HG02884 (cell line): ENCODE results near the gene MEIOSIN.
"Not testable (repeated sequence)": the region's sequence is repeated elsewhere in the genome, so short reads cannot be mapped to it uniquely, and the experiment has no call there.

Experiments used
- ATAC-seq: cut with Tn5 transposase; IDR thresholded peaks from one replicate; pipeline ENCODE4 v1.9.1; 2021; ENCODE audit warnings: mild to moderate bottlenecking, moderate library complexity; ENCODE audit not compliant: unreplicated experiment

The MEIOSIN gene

DNA sequence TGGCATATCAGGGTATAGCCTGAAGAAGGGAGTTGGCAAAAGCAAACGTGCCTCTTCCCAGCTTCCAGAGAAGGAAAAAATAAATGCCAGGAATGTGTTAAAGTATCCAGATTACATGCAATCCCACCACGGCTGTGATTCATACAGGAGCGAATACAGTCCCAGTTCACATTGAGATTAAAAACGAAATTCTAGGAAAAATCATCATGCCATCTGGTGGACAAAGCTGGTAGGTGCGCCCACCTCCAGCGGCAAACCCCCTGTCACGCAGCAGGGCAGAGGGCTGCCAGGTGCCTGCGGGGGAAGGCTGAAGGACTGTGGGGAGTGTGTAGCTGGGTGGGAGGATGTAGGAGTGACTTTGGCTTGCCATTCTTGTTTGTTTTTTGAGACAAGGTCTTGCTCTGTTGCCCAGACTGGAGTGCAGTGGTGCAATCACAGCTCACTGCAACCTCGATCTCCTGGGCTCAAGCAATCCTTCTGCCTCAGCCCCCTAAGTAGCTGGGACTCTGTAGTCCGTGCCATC, 65.8 kb downstream of the MEIOSIN start:
- ATAC-seq, result no peak

DNA sequence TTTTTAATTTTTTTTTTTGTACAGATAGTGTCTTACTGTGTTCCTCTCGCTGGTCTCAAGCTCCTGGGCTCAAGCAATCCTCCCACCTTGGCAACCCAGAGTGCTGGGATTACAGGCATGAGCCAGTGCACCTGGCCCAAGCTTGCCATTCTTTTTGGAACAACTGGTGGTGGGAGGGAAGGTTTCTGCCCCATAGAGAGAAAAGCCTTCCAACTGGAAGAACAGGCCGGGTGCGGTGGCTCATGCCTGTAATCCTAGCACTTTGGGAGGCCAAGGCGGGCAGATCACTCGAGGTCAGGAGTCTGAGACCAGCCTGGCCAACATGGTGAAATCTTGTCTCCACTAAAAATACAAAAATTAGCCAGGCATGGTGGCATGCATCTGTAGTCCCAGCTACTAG, 66.3 kb downstream of the MEIOSIN start:
- not testable (repeated sequence) for ATAC-seq

DNA sequence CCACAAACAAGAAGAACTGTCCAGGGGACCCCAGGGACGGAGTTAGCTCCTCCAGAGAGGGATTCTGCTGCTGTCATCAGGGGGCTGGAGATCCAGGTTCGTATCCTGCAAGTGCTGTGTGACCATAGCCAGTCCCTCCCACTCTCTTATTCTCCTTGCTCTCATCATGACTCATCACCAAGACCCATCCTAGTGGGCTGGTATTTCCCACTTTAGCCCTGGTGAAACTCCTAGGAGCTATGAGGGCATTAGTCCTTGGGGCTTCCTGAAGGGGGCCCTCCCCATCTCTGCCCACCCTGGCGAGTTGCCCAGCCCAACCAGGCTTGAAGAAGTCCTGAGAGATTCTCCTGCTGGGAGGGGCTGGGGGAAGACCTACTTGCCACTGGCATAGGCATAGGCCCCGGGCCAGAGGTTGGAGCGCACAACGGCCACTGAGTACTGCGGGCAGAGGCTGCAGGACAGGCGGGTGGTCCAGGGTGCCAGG, 66.9 kb downstream of the MEIOSIN start:
- ATAC-seq, result no peak

DNA sequence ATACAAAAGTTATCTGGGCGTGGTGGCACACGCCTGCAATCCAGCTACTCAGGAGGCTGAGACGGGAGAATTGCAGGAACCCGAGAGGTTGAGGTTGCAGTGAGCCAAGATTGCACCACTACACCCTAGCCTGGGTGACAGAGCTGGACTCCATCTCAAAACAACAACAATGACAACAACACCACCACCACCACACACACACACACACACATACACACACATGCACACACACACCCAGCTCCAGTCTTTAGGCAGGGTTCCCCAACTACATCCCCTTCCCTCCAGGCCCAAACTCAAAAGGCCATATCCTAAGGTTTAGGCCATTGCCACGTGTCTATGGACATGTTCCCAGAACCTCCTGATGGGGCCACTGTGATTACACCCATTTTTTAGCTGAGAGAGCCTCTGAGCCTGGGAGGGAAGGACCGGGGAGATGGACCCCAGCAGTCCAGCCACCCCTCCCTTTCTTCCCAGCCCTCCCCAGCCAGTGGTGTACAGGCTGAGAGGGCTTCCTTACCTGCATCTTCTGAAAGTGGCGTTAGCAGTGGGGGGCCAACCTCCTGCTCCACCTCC, 68.5 kb downstream of the MEIOSIN start:
- ATAC-seq, result no peak

DNA sequence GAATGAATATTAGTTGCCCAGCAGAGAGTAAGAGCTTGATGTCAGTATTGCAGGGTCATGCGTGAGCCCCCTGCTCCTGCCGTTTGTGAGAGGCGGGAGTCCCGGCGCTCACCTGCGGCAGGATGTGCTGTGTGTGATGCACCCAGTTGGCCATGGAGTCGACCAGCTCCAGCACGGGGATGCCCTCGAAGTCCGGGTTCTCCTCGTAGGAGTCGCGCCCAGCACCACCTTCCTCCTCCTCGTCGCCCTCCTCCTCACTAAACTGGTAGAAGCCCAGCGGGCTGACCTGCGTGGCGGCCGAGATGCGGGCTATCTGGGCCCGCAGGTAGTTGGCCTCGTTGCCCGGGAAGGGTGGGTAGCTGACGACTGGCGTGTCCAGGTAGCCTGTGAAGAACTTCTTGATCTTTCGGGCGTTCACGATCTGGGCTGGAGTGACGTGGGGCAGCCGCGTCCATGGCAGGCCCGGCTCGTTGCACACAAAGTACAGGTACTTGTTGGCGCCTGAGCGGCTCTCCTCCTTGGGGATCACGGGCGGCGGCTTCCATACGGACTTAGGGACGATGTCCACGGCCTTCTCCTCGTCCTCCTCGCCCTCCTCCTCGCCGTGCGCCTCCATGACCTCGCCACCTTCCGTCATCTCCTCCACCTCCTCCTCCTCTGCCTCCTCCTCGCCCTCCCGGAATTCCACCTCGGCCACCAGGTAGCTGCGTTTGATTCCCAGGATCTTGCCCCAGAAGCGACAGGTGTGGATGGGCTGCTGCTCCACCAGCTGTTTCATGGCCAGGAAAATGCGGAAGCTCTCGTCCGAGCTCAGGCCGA, 71.1 kb downstream of the MEIOSIN start:
- ATAC-seq, result no peak

DNA sequence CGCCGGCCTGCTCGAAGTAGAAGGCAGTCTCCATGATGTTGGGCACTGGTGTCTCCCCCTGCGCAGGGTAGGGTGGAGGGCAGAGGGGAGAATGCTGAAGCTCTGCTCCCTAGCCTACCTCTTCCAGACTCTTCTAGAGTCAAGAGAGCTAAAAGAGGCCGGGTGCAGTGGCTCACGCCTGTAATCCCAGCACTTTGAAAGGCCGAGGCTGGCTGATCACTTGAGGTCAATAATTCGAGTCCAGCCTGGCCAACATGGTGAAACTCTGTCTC, 71.7 kb downstream of the MEIOSIN start:
- no peak for ATAC-seq

DNA sequence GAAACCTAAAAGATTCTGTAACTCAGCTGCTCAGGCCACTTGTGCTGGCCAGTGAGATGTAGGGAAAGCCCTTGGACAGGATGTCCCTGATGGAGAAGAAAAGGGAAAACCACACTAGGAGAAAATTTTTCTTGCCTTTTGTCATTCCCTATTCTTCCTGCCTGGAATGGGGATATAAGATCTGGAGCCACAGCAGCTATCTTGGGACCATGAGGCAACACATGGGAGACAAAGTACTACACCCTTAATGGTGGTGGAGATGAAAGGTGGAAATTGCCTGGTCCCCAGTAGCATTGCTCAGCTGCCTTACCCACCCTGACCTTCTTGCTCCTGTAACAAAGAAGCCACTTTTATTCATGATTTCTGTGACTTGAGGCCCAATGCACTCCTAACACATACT, 72.5 kb downstream of the MEIOSIN start:
- ATAC-seq, result no peak

DNA sequence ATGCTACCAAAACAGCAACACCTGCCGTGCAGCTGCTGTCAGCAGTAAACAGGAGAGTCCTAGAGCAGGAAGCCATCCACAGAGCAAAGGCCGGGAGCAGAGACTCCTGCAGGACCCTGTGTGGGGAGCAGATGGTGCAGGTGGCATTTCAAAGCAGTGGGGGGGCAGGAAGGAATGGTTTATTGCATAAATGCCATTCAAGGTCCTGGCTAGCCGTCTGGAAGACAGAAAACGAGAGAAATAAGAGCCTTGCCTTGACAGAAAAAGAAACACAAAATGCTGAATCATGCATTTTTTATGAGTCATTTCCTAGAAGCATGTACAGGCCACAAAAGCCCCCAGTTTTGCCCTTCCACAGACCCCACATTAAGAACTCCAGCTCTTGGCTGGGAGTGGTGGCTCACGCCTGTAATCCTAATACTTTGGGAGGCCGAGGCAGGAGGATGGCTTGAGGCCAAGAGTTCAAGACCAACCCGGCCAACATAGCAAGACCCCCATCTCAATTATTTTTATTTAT, 76.5 kb downstream of the MEIOSIN start:
- ATAC-seq, result no peak

DNA sequence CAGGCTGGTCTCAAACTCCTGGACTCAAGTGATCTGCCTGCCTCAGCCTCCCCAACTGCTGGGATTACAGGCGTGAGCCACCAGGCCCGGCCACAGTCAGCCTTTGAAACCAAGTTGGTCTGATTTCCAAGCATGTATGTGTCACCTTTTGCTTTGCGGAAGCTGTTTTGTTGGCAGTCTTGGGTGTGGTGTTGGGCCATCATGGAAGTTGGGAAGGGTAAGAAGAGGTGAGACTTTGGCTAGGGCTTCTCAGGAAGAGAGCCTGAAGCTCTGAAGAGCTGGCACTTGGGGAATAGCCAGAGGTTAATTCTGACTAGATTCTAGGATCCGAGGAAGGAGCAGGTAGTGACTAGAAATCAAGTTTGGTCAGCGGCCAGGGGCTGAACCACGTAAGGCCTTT, 79.1 kb downstream of the MEIOSIN start:
- no peak for ATAC-seq
